Neutrophil (primary cell): ENCODE measurements around the gene ENDOG.

Experiments used
- H3K27ac ChIP-seq: fragments of 200-600 bp; sonication (generic); 2 replicates; pipeline ENCODE4 v1.5.1; 2016; ENCODE audit warnings: mild to moderate bottlenecking, moderate library complexity
- H3K27me3 ChIP-seq: fragments of 200-600 bp; sonication (generic); 2 replicates; pipeline ENCODE4 v1.6.0; 2016; ENCODE audit warnings: mild to moderate bottlenecking
- H3K36me3 ChIP-seq: fragments of 200-600 bp; sonication (generic); 2 replicates; pipeline ENCODE4 v1.5.1; 2017
- H3K4me1 ChIP-seq, 2 experiments: fragments of 200-600 bp in 1 of 2; sonication (generic) in 1 of 2; 1 replicate in 1 of 2; 2 replicates in 1 of 2; pipeline versions ENCODE4 v1.5.1 to v1.6.1; 2013 to 2016; ENCODE audit warnings: low read depth in 1 of 2, low read length in 1 of 2, mild to moderate bottlenecking in 1 of 2, moderate library complexity in 1 of 2; ENCODE audit not compliant: control insufficient read depth in 1 of 2, insufficient read depth in 1 of 2
- H3K4me3 ChIP-seq, 2 experiments: fragments of 200-600 bp in 1 of 2; sonication (generic) in 1 of 2; 1 replicate in 1 of 2; 2 replicates in 1 of 2; pipeline ENCODE4 v1.5.1; 2013 to 2016; ENCODE audit warnings: low read depth in 1 of 2, low read length in 1 of 2, mild to moderate bottlenecking in 1 of 2, moderate library complexity in 1 of 2
- H3K9me3 ChIP-seq: fragments of 200-600 bp; sonication (generic); 2 replicates; pipeline ENCODE4 v1.5.1; 2016
- CTCF ChIP-seq: fragments of 200-600 bp; sonication (generic); IDR thresholded peaks from 2 replicates; pipeline ENCODE4 v1.5.1; 2016; ENCODE audit warnings: antibody characterized with exemption

ENDOG gene

DNA sequence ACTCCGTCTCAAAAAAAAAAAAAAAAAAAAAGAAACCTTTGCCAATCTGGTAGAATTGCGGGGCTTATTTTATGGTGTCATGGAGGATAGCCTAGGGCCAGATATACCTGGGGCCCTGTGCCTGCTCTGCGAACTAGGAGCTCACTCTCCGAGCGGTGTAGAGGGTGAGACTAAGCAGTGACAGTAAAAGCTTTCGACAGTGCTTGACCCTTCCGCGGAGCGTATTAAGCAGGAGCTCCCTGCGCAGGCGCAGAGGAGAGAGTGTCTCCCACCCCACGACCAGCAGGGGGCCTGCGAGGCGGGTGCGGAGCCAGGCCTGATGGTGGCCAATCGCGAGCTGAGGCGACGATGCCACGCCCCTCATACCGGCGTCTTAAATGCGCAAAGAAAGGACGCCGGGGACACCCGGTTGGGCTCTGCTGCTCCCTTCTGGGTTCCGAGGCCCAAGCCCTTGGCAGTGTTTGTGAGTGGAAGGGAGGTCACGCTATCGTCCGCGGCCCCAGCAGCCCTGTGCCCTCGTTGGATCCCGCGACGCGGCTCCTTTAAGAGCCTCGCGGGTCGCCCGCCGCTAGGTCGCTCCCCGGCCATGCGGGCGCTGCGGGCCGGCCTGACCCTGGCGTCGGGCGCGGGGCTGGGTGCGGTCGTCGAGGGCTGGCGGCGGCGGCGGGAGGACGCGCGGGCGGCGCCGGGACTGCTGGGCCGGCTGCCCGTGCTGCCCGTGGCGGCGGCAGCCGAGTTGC lies at the start of gene ENDOG:
TSS of gene ENDOG (plus strand) at position 402 of the 740 bp plus-strand sequence. CDS start at position 587, 185 bp downstream.
- H3K4me1 ChIP-seq = peaks cover 11 to 14% of the 10 kb centered on the region in 2 experiments
- H3K9me3 ChIP-seq = no peaks in the 10 kb centered on the region
- H3K27ac ChIP-seq = peak within 1 kb of the TSS; percentile 61
- H3K4me3 ChIP-seq = peak within 1 kb of the TSS; percentile 81 to 85
- TF ChIP-seq CTCF = peak; percentile 98
- H3K36me3 ChIP-seq = peaks cover 19% of the 10 kb centered on the region
- peaks cover 18% of the 10 kb centered on the region for H3K27me3 ChIP-seq

DNA sequence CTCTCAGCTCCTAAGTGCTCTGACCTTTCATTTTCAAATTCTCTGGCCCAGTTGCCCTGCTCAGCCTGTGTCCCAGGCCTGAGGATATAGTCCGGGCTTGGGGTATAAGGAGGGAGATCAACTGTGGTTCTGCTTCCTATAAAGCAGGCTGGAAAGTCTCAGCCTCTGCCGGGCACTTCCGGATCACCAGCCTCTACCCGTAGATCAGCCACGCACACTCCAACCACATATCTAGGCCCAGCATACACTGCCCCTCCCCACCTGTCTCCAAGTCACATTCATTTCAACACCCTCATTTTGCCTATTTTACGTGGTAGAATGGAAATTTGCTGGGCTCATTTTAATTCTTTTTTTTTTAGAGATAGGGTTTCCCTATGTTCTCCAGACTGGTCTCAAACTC lies 49.7 kb upstream of the ENDOG start:
- peaks cover 18 to 19% of the 10 kb centered on the region in 2 experiments for H3K4me1 ChIP-seq
- H3K27me3 ChIP-seq = no peaks in the 10 kb centered on the region
- peaks cover 28% of the 10 kb centered on the region for H3K36me3 ChIP-seq
- no peaks in the 10 kb centered on the region for H3K9me3 ChIP-seq
- no peak overlapping the region for H3K4me3 ChIP-seq
- no peak overlapping the region for H3K27ac ChIP-seq
- TF ChIP-seq CTCF = no peak

- Histone ChIP-seq H3K36me3 (peaks cover 17% of the 10 kb centered on the region), H3K27me3 (no peaks in the 10 kb centered on the region), H3K4me1 (peaks cover 18 to 19% of the 10 kb centered on the region in 2 experiments), H3K27ac (peak overlapping the region; percentile 94), H3K4me3 (peak overlapping the region; percentile 86 to 97), H3K9me3 (no peaks in the 10 kb centered on the region)
- no peak for TF ChIP-seq CTCF
Measured at GRCh38 chr9:128770286-128771030, 47.8 kb upstream of the ENDOG start.

- TF ChIP-seq CTCF = no peak
- Histone ChIP-seq H3K36me3 (peaks cover 11% of the 10 kb centered on the region), H3K27ac (peak overlapping the region; percentile 94), H3K4me1 (peaks cover 18 to 19% of the 10 kb centered on the region in 2 experiments), H3K4me3 (peak overlapping the region; percentile 86 to 97), H3K9me3 (peaks cover 5% of the 10 kb centered on the region), H3K27me3 (no peaks in the 10 kb centered on the region)
Measured at GRCh38 chr9:128771094-128771721, 47.1 kb upstream of the ENDOG start.

DNA sequence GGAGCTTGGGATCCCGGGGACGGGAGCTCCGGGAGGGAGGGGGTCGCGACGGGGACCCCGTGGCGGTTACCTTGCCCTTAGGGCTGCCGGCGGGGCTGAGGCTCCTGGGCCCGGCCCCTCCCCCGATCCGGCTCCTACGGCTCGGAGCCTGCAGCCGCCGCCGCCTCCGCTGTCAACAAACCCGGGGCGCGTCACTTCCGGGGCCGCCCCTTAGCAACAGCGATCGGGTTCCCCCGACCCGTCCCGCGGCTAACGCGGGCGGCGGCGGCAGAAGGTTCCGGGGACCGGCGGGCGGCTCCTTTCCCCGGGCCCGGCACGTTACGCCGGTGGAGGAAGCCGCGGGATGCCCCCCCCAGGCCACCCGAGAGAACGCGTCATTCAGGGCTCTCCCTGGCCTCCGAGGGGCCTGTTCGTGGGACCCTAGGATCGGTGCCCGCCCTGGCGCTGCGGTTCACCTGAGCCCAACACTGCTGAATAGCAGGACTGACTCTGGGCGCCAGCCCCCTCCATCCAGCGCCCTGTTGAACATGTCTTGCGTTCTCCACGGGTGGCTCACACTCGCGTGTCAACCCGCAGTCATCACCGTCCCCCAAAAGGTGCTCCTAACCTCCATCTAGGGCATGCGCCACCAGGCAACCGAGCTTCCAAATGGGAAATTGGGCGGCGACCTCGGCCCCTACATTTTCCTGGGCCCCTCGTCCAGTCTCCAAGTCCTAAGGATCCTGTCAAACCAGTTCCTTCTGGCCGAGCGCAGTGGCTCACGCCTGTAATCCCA lies 46.4 kb upstream of the ENDOG start, which contains the start of gene ZER1:
TSS of gene ZER1 (minus strand) at position 183 of the 775 bp plus-strand sequence. CDS start 16,362 bp downstream, outside the sequence.
- Histone ChIP-seq H3K4me3 (peak within 1 kb of the TSS; percentile 86 to 97), H3K9me3 (peaks cover 5% of the 10 kb centered on the region), H3K27me3 (no peaks in the 10 kb centered on the region), H3K4me1 (peaks cover 18 to 19% of the 10 kb centered on the region in 2 experiments), H3K27ac (peak within 1 kb of the TSS; percentile 94), H3K36me3 (peaks cover 11% of the 10 kb centered on the region)
- TF ChIP-seq CTCF = peak; percentile 16
